Neural crest cell (in vitro differentiated cells): Measurements from ENCODE around the gene OST4. TPM values are rescaled to one million over a fixed set of nuclear protein-coding genes. Genes with fewer than 3 reads are reported as not detected.

Experiments
- DNase-seq: peaks from one replicate; pipeline ENCODE4 v3.0.0; 2021; ENCODE audit warnings: low read depth, mixed read lengths, low spot score
- H3K27ac Mint-ChIP-seq: one replicate; pipeline ENCODE4 v1.8.0; 2021; ENCODE audit warnings: mild to moderate bottlenecking, mixed read lengths; ENCODE audit not compliant: unreplicated experiment
- H3K27me3 Mint-ChIP-seq: 2 replicates; pipeline ENCODE4 v1.8.0; 2021; ENCODE audit warnings: low read depth, mild to moderate bottlenecking, mixed read lengths
- H3K36me3 Mint-ChIP-seq: 2 replicates; pipeline ENCODE4 v1.8.0; 2021; ENCODE audit warnings: low read depth, mild to moderate bottlenecking, mixed read lengths
- H3K4me1 Mint-ChIP-seq: 2 replicates; pipeline ENCODE4 v1.8.0; 2021; ENCODE audit warnings: mixed read lengths
- H3K4me3 Mint-ChIP-seq: one replicate; pipeline ENCODE4 v1.8.0; 2021; ENCODE audit warnings: mild to moderate bottlenecking, mixed read lengths
- H3K9me3 Mint-ChIP-seq: 2 replicates; pipeline ENCODE4 v1.8.0; 2021; ENCODE audit warnings: mixed read lengths
- total RNA-seq: library from RNA; stranded (reverse); gene quantifications from 2 replicates; pipeline ENCODE4 v1.2.1, GENCODE V29; 2021
- TF ChIP-seq, protein P1 (sequence below): fragments of 200-600 bp; sonication (generic); conservative IDR thresholded peaks from 2 replicates; pipeline ENCODE4 v1.5.0; 2021; ENCODE audit warnings: antibody characterized with exemption, mild to moderate bottlenecking

Gene OST4
- total RNA-seq, 1 donor from 2014 or later: 232 TPM

DNA sequence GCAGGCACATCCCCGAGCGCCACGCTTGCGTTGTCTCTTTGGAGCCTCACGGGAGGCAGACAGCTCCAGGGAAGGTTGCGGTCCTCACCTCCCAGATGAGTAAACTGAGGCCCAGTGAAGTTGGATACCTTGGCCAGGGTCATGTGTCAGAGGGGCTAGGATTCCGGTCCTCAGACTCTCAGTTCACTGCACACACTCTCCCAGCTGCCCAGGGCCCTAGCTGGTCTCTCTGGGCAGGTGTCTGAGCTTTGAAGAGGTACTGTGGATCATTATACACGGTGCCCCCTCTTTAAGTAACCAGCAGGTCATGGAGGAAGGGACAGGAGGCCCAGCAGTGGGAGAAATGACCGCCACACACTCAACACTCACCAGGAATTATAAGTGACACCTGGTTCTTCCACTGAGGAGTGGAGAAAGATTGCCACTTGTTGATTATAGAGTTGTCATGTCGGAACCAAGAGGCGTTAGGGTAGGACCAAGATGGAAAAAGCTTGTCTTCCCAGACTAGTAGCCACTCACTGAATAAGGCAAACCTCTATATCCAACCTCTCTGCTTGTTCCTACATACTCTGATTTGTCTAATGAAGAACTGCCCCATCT lies 38.1 kb downstream of the OST4 start:
- H3K9me3 Mint-ChIP-seq: no peaks in the 10 kb centered on the region
- peak overlapping the region; percentile 45 for H3K27ac Mint-ChIP-seq
- H3K4me3 Mint-ChIP-seq: peak overlapping the region; percentile 97
- H3K27me3 Mint-ChIP-seq: no peaks in the 10 kb centered on the region
- TF ChIP-seq, protein P1, sequence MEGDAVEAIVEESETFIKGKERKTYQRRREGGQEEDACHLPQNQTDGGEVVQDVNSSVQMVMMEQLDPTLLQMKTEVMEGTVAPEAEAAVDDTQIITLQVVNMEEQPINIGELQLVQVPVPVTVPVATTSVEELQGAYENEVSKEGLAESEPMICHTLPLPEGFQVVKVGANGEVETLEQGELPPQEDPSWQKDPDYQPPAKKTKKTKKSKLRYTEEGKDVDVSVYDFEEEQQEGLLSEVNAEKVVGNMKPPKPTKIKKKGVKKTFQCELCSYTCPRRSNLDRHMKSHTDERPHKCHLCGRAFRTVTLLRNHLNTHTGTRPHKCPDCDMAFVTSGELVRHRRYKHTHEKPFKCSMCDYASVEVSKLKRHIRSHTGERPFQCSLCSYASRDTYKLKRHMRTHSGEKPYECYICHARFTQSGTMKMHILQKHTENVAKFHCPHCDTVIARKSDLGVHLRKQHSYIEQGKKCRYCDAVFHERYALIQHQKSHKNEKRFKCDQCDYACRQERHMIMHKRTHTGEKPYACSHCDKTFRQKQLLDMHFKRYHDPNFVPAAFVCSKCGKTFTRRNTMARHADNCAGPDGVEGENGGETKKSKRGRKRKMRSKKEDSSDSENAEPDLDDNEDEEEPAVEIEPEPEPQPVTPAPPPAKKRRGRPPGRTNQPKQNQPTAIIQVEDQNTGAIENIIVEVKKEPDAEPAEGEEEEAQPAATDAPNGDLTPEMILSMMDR: no peak
- DNase-seq: no peak
- peaks cover 37% of the 10 kb centered on the region for H3K4me1 Mint-ChIP-seq
- H3K36me3 Mint-ChIP-seq: peaks cover 2% of the 10 kb centered on the region

DNA sequence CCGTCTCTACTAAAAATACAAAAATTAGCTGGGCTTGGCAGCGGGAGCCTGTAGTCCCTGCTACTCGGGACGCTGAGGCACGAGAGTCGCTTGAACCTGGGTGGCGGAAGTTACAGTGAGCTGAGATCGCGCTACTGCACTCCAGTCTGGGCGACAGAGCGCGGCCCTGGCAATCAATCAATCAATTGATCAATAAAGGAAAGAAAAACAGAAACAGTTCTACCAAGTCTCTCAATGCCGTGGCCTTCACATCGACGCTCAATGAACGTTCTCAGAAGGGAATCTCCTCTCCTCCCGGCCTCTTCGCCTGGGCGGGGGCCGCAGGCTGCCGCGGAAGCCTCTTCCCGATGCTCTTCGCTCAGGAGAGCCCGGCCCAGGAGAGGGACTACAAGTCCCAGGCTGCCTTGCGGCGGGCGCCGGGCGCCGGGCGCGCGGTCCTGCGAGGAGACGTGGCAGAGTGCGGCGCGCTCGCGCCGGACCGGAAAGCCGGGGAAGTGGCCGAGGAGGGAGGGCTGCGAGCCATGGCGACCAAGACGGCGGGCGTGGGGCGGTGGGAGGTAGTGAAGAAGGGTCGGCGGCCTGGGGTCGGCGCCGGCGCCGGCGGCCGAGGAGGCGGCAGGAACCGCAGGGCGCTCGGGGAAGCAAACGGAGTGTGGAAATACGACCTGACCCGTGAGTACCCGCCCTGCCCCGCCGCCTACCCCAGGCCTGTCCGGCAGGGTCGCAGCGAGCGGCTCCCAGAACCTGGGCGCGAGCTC lies 38.8 kb downstream of the OST4 start, which contains the start of gene TMEM214:
Gene TMEM214, plus strand, starts transcription at position 471 of the 758 bp plus-strand sequence. Its CDS starts 51 bp downstream, at position 522.
- Mint-ChIP-seq H3K36me3 (peaks cover 7% of the 10 kb centered on the region), H3K4me1 (peaks cover 37% of the 10 kb centered on the region), H3K4me3 (peak within 1 kb of the TSS; percentile 97), H3K27me3 (no peaks in the 10 kb centered on the region), H3K27ac (peak within 1 kb of the TSS; percentile 98), H3K9me3 (no peaks in the 10 kb centered on the region)
- TF ChIP-seq, protein P1: no peak
- DNase-seq: peak; percentile 81

DNA sequence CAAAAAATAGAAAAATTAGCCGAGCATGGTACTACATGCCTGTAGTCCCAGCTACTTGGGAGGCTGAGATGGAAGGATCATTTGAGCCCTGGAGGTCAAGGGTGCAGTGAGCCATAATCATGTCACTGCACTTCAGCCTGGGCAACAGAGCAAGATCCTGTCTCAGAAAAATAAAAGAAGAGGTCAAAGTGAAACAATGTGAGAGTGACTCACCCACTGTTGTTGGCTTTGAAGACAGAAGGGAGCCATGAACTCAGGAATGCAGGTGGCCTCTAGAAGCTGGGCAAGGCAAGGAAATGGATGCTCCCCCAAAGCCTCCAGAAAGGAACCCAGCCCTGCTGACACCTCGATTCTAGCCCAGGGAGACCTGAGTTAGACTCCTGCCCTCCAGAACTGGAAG lies 42.4 kb downstream of the OST4 start:
- H3K27ac Mint-ChIP-seq: no peak overlapping the region
- H3K4me1 Mint-ChIP-seq: peaks cover 34% of the 10 kb centered on the region
- H3K9me3 Mint-ChIP-seq: no peaks in the 10 kb centered on the region
- no peak overlapping the region for H3K4me3 Mint-ChIP-seq
- H3K36me3 Mint-ChIP-seq: peaks cover 5% of the 10 kb centered on the region
- TF ChIP-seq, protein P1: no peak
- H3K27me3 Mint-ChIP-seq: no peaks in the 10 kb centered on the region
- no peak for DNase-seq

DNA sequence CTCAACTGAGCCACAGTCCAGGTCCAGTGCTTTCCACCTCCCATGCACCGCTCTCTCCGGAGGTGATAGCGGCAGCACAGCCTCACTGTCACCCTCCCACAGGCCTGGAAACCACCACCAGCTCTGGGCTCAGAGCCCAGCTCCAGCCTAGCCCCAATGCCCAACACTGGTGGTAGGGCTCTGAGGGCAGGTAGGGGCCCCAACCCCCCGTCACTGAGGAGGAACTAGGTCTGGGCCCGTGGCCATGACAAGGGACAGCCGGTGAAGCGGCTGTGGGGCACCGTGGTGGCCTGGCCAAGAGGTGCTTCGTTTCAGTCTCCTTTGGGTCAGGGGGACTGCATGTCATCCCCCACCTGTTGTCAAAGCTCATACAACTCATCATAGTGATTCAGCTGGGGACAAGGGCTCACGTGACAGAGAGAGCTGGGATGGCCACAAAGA lies 44.2 kb downstream of the OST4 start:
- Mint-ChIP-seq H3K4me3 (no peak overlapping the region), H3K27me3 (no peaks in the 10 kb centered on the region), H3K27ac (peak overlapping the region; percentile 92), H3K9me3 (no peaks in the 10 kb centered on the region), H3K36me3 (peaks cover 5% of the 10 kb centered on the region), H3K4me1 (peaks cover 21% of the 10 kb centered on the region)
- TF ChIP-seq, protein P1: no peak
- DNase-seq: no peak

DNA sequence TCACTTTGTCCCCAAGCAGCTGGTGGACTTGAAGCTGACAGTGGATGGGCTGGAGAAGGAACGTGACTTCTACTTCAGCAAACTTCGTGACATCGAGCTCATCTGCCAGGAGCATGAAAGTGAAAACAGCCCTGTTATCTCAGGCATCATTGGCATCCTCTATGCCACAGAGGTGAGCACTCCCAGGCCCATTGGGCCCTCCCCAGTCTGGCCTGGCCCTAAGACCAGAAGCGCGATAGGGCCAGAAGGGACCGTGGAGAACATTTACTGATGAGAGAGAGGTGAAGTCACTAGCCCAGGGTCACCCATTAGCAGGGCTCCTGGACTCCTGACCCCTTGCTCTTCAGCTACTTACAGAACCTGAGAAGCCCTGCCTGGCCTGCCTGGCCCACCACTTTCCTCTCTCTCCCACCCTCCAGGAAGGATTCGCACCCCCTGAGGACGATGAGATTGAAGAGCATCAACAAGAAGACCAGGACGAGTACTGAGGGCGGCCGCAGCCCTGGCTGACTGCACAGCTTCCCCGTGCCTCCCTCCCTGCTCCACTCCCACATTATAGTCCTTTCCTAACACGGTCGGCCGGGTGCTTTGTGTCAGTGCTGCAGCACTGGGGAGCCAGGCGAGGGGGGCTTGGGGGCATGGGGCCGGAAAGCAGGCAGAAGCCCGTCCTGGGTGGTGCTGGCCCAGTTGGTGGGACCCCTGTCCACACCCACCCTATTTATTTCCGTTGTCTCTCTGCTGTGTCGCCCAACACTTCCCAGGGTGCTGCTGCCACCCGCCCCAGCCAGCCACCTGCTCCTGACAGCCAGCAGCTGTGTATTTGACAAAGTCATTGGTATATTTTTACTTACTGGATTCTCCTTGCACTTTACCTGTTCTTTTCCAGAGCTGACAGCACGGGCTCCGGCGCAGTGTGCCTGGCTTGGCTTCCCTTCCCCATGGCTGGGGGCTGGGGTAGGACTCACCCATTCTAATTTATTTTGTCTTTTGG lies 45.3 kb downstream of the OST4 start:
- Mint-ChIP-seq H3K4me3 (no peak overlapping the region), H3K4me1 (peaks cover 17% of the 10 kb centered on the region), H3K36me3 (peaks cover 5% of the 10 kb centered on the region), H3K27me3 (no peaks in the 10 kb centered on the region), H3K27ac (peak overlapping the region; percentile 71), H3K9me3 (no peaks in the 10 kb centered on the region)
- DNase-seq: no peak
- TF ChIP-seq, protein P1: no peak
